Kidney glomerular epithelial cell (primary cell): ENCODE data around the gene SLC16A4.

ENCODE experiments used
- DNase-seq: peaks from one replicate; lab custom pipeline; 2025; lab: John Stamatoyannopoulos, UW

SLC16A4 gene

DNA sequence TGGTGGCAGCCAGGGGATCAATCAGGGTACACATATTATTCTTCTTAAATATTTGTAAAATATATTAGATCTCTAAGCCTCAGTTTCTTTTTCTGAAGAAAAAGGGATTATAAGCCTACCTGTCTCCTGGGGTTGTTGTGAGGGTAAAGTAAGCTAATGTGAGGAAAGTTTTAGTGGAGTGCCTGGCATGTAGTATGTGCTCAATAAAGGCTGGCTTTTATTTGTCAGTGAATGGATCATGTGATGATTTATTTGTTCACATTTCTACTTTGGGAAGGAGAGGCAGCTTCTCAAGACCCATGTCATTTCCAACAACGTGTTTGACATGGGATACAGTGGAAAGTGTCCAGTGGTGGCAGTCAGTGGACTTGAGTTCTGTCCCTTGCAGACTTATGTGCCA, 64.0 kb downstream of the SLC16A4 start:
- DNase-seq = no peak

DNA sequence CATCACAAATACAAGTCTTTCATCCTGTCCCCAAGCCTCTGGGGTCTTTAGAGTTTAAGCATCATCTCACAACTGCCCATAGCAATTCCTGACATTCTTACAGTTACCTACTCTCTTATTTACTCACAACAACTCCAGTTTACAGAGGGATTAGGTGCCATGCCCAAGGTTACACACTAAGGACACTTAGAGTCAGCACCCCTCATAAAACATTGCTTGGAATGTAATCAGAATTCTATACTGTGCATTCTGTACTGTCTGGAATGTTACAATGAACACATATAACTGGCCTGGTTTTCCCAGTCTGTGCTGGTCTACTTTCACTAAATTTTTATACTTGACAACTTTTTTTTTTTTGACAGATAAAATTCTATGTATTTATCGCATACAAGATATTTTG, 66.2 kb downstream of the SLC16A4 start:
- DNase-seq = no peak

DNA sequence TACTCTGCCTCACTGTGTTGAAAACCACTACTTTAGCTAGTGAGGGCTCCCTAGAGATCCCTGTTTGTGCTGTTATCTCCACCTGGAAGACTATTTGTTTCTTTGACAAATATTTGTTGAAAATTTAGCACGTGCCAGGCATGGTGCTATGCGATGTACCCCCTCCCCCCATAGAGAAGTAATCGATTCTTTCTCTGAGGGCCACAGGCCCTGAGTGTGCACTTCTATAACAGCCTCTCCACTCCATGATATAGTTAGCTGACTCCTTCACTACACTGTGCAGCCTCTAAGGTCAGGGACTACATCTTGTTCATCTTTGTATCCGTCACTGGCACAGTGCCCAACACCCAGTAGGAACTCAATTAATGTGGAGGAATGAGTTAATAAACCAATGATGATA, 69.0 kb downstream of the SLC16A4 start:
- no peak for DNase-seq

DNA sequence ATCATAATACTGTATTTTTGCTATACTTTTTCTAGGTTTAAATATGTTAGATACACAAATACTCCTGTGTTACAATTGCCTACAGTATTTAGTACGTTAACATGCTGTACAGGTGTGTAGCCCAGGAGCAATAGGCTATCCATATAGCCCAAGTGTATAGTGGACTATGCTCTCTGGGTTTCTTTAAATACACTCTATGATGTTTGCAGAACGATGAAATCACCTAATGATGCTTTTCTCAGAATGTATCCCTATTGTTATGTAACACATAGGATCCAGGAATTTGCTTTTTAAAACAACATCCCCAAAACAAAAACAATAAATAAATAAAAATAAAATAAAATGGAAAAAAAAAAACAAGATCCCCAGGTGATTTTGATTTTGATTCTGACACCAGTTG, 69.8 kb downstream of the SLC16A4 start:
- DNase-seq = no peak

DNA sequence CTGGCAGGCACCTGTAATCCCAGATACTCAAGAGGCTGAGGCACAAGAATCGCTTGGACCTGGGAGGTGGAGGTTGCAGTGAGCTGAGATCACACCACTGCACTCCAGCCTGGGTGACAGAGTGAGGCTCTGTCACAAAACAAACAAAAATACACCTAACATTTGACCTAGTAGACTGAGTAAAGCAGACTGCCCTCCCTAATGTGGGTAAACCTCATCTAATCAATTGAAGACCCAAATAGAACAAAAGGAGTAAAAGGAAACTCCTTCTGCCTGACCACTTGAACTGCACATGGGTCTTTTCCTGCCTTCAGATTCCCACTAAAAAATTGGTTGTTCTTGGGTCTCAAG, 70.7 kb downstream of the SLC16A4 start:
- no peak for DNase-seq

DNA sequence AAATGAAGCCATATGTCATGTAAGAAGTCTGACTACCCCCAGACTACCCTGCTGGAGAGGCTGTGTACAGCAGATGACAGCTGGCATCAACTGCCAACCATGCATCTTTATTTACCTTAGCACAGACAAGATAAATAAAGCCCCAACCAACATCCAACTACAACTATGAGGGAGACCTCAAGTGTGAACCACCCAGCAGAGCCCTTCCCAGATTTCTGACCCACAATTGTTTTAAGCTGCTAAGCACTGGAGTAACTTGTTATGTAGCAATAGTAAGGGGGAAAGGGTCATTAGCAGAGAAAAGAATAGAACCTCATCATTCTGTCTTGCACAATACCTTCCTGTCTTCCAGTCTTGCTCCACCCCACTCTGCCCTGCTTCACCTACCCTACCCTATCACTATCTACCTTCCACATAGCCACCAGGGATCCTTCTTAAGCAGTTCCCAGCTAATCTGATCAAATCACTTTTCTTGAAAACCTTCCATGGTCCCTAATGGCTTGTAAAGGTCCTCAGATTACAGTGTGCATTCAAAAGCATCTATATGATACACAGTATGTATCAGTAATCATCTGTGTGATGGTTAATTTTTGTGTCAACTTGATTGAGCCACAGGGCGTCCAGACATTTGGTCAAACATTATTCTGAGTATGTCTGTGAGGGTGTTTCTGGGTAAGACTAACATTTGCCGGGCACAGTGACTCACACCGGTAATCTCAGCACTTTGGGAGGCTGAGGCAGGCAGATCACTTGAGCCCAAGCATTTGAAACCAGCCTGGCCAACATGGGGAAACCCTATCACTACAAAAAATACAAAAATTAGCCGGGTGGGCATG, 71.3 kb downstream of the SLC16A4 start:
- no peak for DNase-seq

DNA sequence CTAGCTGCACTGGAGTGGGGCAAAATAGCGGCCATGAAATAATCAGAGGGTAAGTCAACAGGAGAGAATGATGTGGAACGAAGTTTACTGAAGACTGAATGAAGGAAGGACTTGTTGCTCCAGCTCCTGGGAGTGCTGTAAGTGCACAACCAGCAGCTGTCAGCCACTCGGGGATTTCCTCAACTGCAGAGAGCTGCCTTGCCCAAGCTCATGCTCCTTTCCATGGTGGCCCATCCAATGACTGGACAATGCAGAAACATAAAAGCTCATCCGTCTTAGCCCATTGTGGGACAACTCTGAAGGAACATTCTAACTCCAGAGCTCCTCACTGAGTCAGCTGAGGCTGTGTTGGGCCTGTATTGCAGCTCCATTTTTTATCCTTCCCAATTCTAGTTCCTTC, 72.8 kb downstream of the SLC16A4 start:
- DNase-seq = no peak

DNA sequence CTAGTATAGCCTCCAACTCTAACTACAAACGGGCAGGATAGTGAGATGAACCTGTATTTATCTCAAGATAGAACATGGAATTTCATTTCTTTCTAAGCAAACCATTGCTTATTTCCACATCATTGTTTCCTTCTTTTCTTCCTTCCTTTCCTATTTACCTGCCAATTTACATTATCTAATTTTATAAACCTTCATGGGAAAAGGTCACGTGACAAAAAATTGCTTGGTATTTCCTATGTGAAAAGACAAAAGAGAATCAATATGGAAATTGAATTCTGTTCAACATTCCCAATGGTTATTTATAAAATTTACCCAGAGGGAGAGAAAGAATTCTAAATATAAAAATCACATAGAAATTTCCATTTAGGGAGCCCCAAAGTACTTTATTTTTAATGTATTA, 74.1 kb downstream of the SLC16A4 start:
- no peak for DNase-seq
